ENCODE measurements around the gene FBLN2. TPM values are rescaled to one million over a fixed set of nuclear protein-coding genes. Genes with fewer than 3 reads are reported as not detected.

Gene FBLN2
- total RNA-seq, 1 donor from 2014 or later, result 5.8 TPM

- H3K4me3 Mint-ChIP-seq (ENCODE audit: low read depth), result no peak overlapping the region
- H3K9me3 Mint-ChIP-seq (ENCODE audit: low read depth), result no peaks in the 10 kb centered on the region
- H3K4me1 Mint-ChIP-seq (ENCODE audit: low read depth), result no peaks in the 10 kb centered on the region
- H3K27me3 Mint-ChIP-seq, result peaks cover 51% of the 10 kb centered on the region
- TF ChIP-seq, protein P1, sequence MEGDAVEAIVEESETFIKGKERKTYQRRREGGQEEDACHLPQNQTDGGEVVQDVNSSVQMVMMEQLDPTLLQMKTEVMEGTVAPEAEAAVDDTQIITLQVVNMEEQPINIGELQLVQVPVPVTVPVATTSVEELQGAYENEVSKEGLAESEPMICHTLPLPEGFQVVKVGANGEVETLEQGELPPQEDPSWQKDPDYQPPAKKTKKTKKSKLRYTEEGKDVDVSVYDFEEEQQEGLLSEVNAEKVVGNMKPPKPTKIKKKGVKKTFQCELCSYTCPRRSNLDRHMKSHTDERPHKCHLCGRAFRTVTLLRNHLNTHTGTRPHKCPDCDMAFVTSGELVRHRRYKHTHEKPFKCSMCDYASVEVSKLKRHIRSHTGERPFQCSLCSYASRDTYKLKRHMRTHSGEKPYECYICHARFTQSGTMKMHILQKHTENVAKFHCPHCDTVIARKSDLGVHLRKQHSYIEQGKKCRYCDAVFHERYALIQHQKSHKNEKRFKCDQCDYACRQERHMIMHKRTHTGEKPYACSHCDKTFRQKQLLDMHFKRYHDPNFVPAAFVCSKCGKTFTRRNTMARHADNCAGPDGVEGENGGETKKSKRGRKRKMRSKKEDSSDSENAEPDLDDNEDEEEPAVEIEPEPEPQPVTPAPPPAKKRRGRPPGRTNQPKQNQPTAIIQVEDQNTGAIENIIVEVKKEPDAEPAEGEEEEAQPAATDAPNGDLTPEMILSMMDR (IDR thresholded peaks at IDR 0.05; ENCODE audit: unreplicated experiment), result no peak
- H3K36me3 Mint-ChIP-seq (ENCODE audit: insufficient read depth), result no peaks in the 10 kb centered on the region
- H3K27ac Mint-ChIP-seq, result no peak overlapping the region
- no peak for DNase-seq (ENCODE audit: low spot score, unreplicated experiment)
Observed at GRCh38 chr3:13659221-13659969, 110.5 kb downstream of the FBLN2 start.

- no peaks in the 10 kb centered on the region for H3K9me3 Mint-ChIP-seq (ENCODE audit: low read depth)
Observed at GRCh38 chr3:13660042-13660874, 111.3 kb downstream of the FBLN2 start.

GRCh38 chr3:13661121-13661520 lies 112.2 kb downstream of the FBLN2 start:
- H3K27ac Mint-ChIP-seq, result no peak overlapping the region
- TF ChIP-seq, protein P1 (IDR thresholded peaks at IDR 0.05; ENCODE audit: unreplicated experiment), result no peak
- DNase-seq (ENCODE audit: low spot score, unreplicated experiment), result no peak
- H3K27me3 Mint-ChIP-seq, result peaks cover 42% of the 10 kb centered on the region
- no peak overlapping the region for H3K4me3 Mint-ChIP-seq (ENCODE audit: low read depth)
- H3K36me3 Mint-ChIP-seq (ENCODE audit: insufficient read depth), result no peaks in the 10 kb centered on the region
- H3K4me1 Mint-ChIP-seq (ENCODE audit: low read depth), result no peaks in the 10 kb centered on the region
- H3K9me3 Mint-ChIP-seq (ENCODE audit: low read depth), result no peaks in the 10 kb centered on the region

More at GRCh38 chr3:13660042-13660874, 111.3 kb downstream of the FBLN2 start:
- TF ChIP-seq, protein P1 (IDR thresholded peaks at IDR 0.05; ENCODE audit: unreplicated experiment), result no peak
- Mint-ChIP-seq H3K27me3 (peaks cover 50% of the 10 kb centered on the region), H3K4me3 (ENCODE audit: low read depth) (no peak overlapping the region), H3K36me3 (ENCODE audit: insufficient read depth) (no peaks in the 10 kb centered on the region), H3K27ac (no peak overlapping the region), H3K4me1 (ENCODE audit: low read depth) (no peaks in the 10 kb centered on the region)
- no peak for DNase-seq (ENCODE audit: low spot score, unreplicated experiment)

- DNase-seq (ENCODE audit: low spot score, unreplicated experiment), result no peak
- Mint-ChIP-seq H3K4me3 (ENCODE audit: low read depth) (no peak overlapping the region), H3K27ac (no peak overlapping the region), H3K9me3 (ENCODE audit: low read depth) (no peaks in the 10 kb centered on the region), H3K36me3 (ENCODE audit: insufficient read depth) (no peaks in the 10 kb centered on the region), H3K27me3 (peaks cover 34% of the 10 kb centered on the region), H3K4me1 (ENCODE audit: low read depth) (no peaks in the 10 kb centered on the region)
- TF ChIP-seq, protein P1 (IDR thresholded peaks at IDR 0.05; ENCODE audit: unreplicated experiment), result no peak
Observed at GRCh38 chr3:13662238-13662847, 113.4 kb downstream of the FBLN2 start.
